NCI-H345 treated with DMSO at 0.1 percent for 48 hours (cell line): ENCODE data around the gene TBC1D16.
"Not testable (repeated sequence)": the region's sequence is repeated elsewhere in the genome, so short reads cannot be mapped to it uniquely, and the experiment has no call there.

ENCODE experiments used
- DNase-seq: peaks from one replicate; lab custom pipeline; 2025; ENCODE audit not compliant: unreplicated experiment; lab: John Stamatoyannopoulos, UW

TBC1D16 gene

GRCh38 chr17:79977161-79977631 is 58.5 kb downstream of the TBC1D16 start:
- DNase-seq: no peak

GRCh38 chr17:79976451-79976850 is 59.2 kb downstream of the TBC1D16 start:
- DNase-seq: no peak

- no peak for DNase-seq
Measured at GRCh38 chr17:79975498-79976134, 60.1 kb downstream of the TBC1D16 start.

- no peak for DNase-seq
Measured at GRCh38 chr17:79974566-79975497, 60.8 kb downstream of the TBC1D16 start.

GRCh38 chr17:79971651-79972050 is 64.0 kb downstream of the TBC1D16 start:
- no peak for DNase-seq

- no peak for DNase-seq
Measured at GRCh38 chr17:79970576-79971068, 65.0 kb downstream of the TBC1D16 start.

GRCh38 chr17:79969906-79970305 is 65.8 kb downstream of the TBC1D16 start:
- no peak for DNase-seq

- DNase-seq: no peak
Measured at GRCh38 chr17:79968116-79968515, 67.6 kb downstream of the TBC1D16 start.

GRCh38 chr17:79966681-79967080 is 69.0 kb downstream of the TBC1D16 start:
- no peak for DNase-seq

GRCh38 chr17:79965806-79966205 is 69.9 kb downstream of the TBC1D16 start:
- DNase-seq: no peak

- DNase-seq: not testable (repeated sequence)
Measured at GRCh38 chr17:79962467-79962866, 73.2 kb downstream of the TBC1D16 start.

- DNase-seq: not testable (repeated sequence)
Measured at GRCh38 chr17:79961567-79961966, 74.1 kb downstream of the TBC1D16 start.

GRCh38 chr17:79960788-79961522 is 74.7 kb downstream of the TBC1D16 start:
- DNase-seq: no peak

GRCh38 chr17:79959042-79959441 is 76.6 kb downstream of the TBC1D16 start:
- DNase-seq: no peak

- no peak for DNase-seq
Measured at GRCh38 chr17:79956853-79957252, 78.8 kb downstream of the TBC1D16 start.

- not testable (repeated sequence) for DNase-seq
Measured at GRCh38 chr17:79956441-79956735, 79.3 kb downstream of the TBC1D16 start.

- no peak for DNase-seq
Measured at GRCh38 chr17:79955691-79956440, 79.8 kb downstream of the TBC1D16 start.

GRCh38 chr17:79955167-79955549 is 80.5 kb downstream of the TBC1D16 start:
- DNase-seq: no peak

- DNase-seq: no peak
Measured at GRCh38 chr17:79954281-79955166, 81.1 kb downstream of the TBC1D16 start.

- no peak for DNase-seq
Measured at GRCh38 chr17:79953335-79953734, 82.3 kb downstream of the TBC1D16 start.
